Activated CD8-positive, alpha-beta memory T cell treated with anti-CD3 and anti-CD28 coated beads for 48 hours (primary cell): ENCODE data around the gene ZNF341.
A peak's percentile ranks its signal among the peaks of the same experiment; 100 is the strongest.
"Not testable (repeated sequence)": the region's sequence is repeated elsewhere in the genome, so short reads cannot be mapped to it uniquely, and the experiment has no call there.

Experiments used
- DNase-seq, 3 experiments: peaks; one replicate each; pipeline ENCODE4 v3.0.0-alpha.2; 2020; ENCODE audit warnings: low read depth in 2 of 3, low spot score in 2 of 3

ZNF341 gene

DNA sequence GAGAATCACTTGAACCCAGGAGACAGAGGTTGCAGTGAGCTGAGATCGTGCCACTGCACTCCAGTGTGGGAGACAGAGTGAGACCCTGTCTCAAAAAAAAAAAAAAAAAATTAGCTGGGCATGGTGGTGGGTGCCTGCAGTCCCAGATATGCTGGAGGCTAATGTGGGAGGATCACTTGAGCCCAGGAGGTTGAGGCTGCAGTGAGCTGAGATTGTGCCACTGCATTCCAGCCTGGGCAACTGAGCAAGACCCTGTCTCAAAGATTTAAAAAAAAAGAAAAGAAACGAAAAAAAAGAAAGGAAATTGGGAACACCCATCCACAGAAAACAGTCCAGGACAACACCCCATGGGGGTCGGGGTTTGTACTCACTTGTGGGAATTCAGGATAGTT, 60.8 kb downstream of the ZNF341 start:
- DNase-seq: not testable (repeated sequence)

- DNase-seq: no peak
These were observed 61.5 kb downstream of the ZNF341 start for GRCh38 chr20:33793011-33793931.

DNA sequence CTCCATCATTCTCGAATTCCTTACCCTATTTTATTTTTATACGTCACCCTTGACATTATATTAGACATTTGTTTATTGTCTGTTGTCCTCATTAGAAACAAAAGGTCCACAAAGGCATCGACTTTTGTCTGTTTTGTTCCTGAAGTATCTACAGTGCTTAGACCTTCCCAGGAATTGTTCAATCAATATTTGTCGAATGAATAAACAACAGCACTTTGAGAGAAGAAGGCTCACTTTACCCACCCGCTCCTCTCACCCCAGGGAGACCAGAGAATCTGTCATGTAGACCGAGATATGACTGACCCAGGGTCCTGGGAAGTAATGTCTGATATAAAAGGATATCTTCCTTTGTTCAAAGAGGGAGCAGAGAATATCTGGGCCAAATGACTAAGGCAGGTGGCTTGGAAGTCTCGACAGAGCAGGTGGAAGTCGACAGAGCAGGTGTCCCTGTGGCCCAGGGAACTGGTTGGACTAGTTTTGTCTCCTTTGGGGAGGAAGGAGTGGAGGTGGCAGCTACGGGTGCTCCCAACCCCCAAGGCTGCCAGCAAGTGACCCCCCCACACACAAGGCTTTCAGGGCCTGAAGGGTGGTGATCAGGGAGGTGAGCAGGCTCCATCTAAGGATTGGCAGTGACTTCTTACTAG, 64.6 kb downstream of the ZNF341 start:
- DNase-seq: no peak

GRCh38 chr20:33796907-33797544, 65.2 kb downstream of the ZNF341 start:
- no peak for DNase-seq

- DNase-seq: no peak
These were observed 66.6 kb downstream of the ZNF341 start for GRCh38 chr20:33798444-33798843.

DNA sequence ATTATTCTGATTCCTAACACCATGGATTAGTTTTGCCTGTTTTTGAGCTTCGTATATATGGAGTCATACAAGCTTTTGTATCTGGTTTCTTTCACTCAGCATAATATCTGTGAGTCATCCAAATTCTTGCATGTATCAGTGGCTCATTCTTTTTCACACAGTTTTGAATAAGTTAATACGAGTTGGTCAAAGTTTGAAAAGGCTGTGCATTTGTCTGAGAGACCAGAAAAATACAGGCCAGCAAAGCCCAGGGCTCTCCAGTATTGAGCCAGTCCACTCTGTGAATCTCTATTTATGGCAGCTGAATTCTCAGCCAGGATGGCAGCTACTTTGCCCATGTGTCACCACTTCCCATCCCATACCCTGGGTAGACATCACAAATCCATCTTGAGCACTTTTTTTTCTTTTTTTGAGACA, 72.1 kb downstream of the ZNF341 start:
- DNase-seq: no peak

DNA sequence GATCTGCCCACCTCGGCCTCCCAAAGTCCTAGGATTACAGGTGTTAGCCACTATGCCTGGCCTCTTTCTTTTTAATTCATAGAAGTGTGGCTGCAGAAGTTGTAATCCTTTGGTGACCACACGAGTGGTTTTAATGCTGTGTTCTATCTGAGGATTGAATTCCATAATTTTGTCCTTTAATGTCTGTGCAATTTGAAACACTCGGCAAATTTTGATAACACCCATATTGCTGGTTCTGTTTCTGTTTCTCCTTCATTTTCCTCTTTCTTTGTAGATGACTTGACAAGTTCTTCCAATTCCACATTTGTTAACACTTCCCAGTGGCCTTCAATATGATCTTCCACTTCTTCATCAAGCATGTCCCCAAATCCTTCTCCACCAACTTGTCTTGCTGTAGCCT, 76.6 kb downstream of the ZNF341 start:
- DNase-seq: no peak

- DNase-seq: no peak
These were observed 78.5 kb downstream of the ZNF341 start for GRCh38 chr20:33810259-33810658.

DNA sequence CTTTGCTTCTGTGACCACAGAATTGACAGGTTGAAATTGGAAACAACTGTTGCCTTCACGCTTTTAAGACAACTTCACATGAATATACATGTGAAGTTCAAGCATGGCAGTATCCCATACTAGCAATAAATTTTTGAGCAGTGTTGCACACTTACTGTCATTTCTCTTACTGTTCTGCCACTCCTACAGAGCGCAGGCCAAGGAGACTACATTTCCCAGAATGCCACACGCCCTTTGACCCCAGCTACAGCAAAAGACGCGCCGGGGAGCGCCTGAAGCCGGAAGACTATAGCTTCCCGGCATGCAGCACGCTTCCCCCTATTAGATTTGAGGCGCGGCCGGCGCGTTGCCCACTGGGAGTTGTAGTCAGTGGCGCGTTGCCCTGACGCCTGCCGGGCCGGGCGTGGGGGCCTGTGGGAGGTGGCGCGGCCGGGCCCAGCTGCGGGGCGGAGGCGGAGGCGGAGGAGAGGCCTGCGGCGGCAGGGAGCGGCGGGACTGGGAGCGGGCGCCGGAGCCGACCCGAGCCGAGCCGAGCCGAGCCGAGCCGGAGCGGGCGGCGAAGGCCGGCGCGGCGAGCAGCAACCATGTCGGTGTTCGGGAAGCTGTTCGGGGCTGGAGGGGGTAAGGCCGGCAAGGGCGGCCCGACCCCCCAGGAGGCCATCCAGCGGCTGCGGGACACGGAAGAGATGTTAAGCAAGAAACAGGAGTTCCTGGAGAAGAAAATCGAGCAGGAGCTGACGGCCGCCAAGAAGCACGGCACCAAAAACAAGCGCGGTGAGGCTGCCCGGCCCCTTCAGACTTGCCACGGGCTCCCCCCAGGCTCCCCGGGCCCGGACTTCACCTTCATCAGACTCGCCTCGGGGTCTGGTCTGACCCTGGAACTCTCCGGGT, 79.3 kb downstream of the ZNF341 start, which contains the start of gene CHMP4B:
CHMP4B (plus strand) TSS at position 464 of the 891 bp plus-strand sequence; CDS start at position 585, 121 bp downstream.
- DNase-seq: peak; percentile 93 to 96 (median 96)

DNA sequence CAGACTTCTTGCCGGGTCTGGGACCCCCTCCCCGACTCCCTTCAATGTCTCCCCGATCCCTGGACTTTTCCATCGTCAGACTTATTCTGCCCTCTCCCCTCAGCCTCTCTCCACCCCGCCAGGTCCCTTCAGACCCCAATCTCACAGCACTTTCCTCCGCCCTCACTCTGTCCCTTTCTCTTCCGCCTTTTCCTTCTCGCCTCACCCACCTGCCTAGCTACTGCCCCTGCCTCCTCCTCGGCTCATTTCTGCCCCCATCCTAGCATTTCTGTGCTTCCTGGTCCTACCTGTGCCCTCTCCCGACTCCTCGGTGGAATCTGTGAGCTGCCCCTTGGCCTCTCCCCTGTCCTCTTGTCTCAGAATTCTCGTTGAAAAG, 80.0 kb downstream of the ZNF341 start:
- peak in 1 of 3 experiments; percentile 2 for DNase-seq

- DNase-seq: peak; percentile 20 to 27 (median 20)
These were observed 80.5 kb downstream of the ZNF341 start for GRCh38 chr20:33812152-33812849.

GRCh38 chr20:33812908-33813462, 81.2 kb downstream of the ZNF341 start:
- no peak for DNase-seq

- no peak for DNase-seq
These were observed 82.5 kb downstream of the ZNF341 start for GRCh38 chr20:33814238-33814712.

GRCh38 chr20:33815671-33816070, 83.9 kb downstream of the ZNF341 start:
- DNase-seq: no peak

- no peak for DNase-seq
These were observed 84.4 kb downstream of the ZNF341 start for GRCh38 chr20:33816191-33816590.

DNA sequence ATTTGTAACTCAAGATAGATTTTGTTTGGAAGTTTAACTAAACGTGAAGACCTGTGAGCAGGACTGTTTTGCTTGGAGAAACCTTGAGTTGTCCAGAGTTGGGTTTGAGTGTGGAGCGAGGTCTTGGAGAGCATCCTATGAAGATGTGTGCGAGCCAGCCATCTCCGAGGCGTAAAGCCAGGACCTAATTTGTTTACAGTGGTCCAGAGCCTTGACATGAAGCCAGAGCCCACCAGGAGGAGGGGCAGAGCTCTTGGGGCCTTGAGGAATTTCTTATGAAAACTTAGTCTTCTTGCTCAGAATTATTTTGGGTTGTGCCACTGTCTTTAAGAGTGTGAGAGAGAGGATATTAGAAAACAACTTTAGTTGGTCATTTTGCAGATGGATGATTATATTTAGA, 85.6 kb downstream of the ZNF341 start:
- DNase-seq: no peak

- no peak for DNase-seq
These were observed 87.7 kb downstream of the ZNF341 start for GRCh38 chr20:33819456-33819855.

GRCh38 chr20:33820362-33820761, 88.6 kb downstream of the ZNF341 start:
- DNase-seq: no peak

DNA sequence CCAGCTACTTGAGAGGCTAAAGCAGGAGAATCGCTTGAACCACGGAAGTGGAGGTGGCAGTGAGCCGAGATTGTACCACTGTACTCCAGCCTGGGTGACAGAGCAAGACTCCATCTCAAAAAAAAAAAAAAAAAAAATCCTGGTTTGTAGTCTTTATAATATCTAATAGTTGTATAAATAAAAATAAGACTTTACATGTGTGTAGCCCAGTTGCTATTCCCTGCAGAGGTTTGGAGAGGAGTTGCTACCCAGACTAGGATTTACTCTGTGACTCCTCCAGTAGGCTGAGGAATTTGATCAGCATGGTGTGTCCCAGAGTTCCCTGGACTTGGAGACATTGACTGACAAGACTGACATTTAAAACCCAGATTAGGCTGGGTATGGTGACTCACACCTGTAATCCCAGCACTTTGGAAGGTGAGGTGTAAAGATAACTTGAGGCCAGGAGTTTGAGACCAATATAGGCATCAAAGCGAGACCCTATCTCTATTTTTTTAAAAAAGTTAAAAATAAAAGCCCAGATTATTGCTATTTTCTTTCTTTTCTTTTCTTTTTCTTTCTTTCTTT, 89.6 kb downstream of the ZNF341 start:
- no peak for DNase-seq
